H9 (cell line): ENCODE measurements around the gene IGDCC3. TPM values are rescaled to one million over a fixed set of nuclear protein-coding genes. Genes with fewer than 3 reads are reported as not detected.

Experiments used
- DNase-seq: peaks from one replicate; pipeline ENCODE4 v3.0.0-alpha.2; 2017
- H2AFZ ChIP-seq: one replicate; pipeline ENCODE4 v1.6.1; 2013; ENCODE audit warnings: mild to moderate bottlenecking, low read length, control low read depth, moderate library complexity
- H2AK5ac ChIP-seq: 2 replicates; pipeline ENCODE4 v1.6.1; 2013; ENCODE audit warnings: low read length, control low read depth, mixed read lengths; ENCODE audit not compliant: insufficient read length
- H2BK120ac ChIP-seq: one replicate; pipeline ENCODE4 v1.6.1; 2013; ENCODE audit warnings: low read depth, mild to moderate bottlenecking, low read length, control low read depth, inconsistent platforms; ENCODE audit not compliant: poor library complexity, severe bottlenecking
- H2BK12ac ChIP-seq: 2 replicates; pipeline ENCODE4 v1.6.1; 2013; ENCODE audit warnings: low read length, control low read depth, mixed read lengths, low read depth; ENCODE audit not compliant: insufficient read length
- H2BK15ac ChIP-seq: 2 replicates; pipeline ENCODE4 v1.6.1; 2013; ENCODE audit warnings: low read depth, low read length, control low read depth
- H2BK20ac ChIP-seq: one replicate; pipeline ENCODE4 v1.6.1; 2013; ENCODE audit warnings: low read depth, mild to moderate bottlenecking, low read length, control low read depth, inconsistent platforms; ENCODE audit not compliant: poor library complexity, severe bottlenecking
- H2BK5ac ChIP-seq: 2 replicates; pipeline ENCODE4 v1.6.1; 2013; ENCODE audit warnings: low read length, control low read depth, mixed read lengths; ENCODE audit not compliant: insufficient read length
- H3K14ac ChIP-seq: 2 replicates; pipeline ENCODE4 v1.6.1; 2013; ENCODE audit warnings: low read length, control low read depth; ENCODE audit not compliant: insufficient read depth
- H3K18ac ChIP-seq: 2 replicates; pipeline ENCODE4 v1.6.1; 2013; ENCODE audit warnings: low read depth, mild to moderate bottlenecking, mixed read lengths, low read length, control low read depth; ENCODE audit not compliant: insufficient read length
- H3K23ac ChIP-seq: 2 replicates; pipeline ENCODE4 v1.6.1; 2013; ENCODE audit warnings: low read length, control low read depth, mixed read lengths, low read depth; ENCODE audit not compliant: insufficient read length
- H3K23me2 ChIP-seq: 2 replicates; pipeline ENCODE4 v1.6.1; 2013; ENCODE audit warnings: low read depth, mild to moderate bottlenecking, mixed read lengths, low read length, control low read depth; ENCODE audit not compliant: insufficient read length, poor library complexity, severe bottlenecking
- H3K27ac ChIP-seq: 2 replicates; pipeline ENCODE4 v1.5.1; 2013; ENCODE audit warnings: low read length, control low read depth, mixed read lengths, low read depth; ENCODE audit not compliant: insufficient read length
- H3K27me3 ChIP-seq: 2 replicates; pipeline ENCODE4 v1.6.1; 2013; ENCODE audit warnings: low read length, control low read depth, inconsistent platforms; ENCODE audit not compliant: insufficient read depth
- H3K4ac ChIP-seq: 2 replicates; pipeline ENCODE4 v1.6.1; 2013; ENCODE audit warnings: low read depth, mild to moderate bottlenecking, control low read depth, inconsistent platforms, low read length, moderate library complexity
- H3K4me1 ChIP-seq: 2 replicates; pipeline ENCODE4 v1.6.1; 2013; ENCODE audit warnings: low read length, control low read depth, inconsistent platforms; ENCODE audit not compliant: insufficient read depth
- H3K4me2 ChIP-seq: 2 replicates; pipeline ENCODE4 v1.6.1; 2013; ENCODE audit warnings: low read length, control low read depth, mixed read lengths; ENCODE audit not compliant: insufficient read length, insufficient read depth
- H3K56ac ChIP-seq: 2 replicates; pipeline ENCODE4 v1.6.1; 2013; ENCODE audit warnings: low read depth, mild to moderate bottlenecking, mixed read lengths, low read length, control low read depth; ENCODE audit not compliant: insufficient read length
- H3K79me1 ChIP-seq: 2 replicates; pipeline ENCODE4 v1.6.1; 2013; ENCODE audit warnings: low read depth, mild to moderate bottlenecking, moderate library complexity, low read length, control low read depth, inconsistent platforms; ENCODE audit not compliant: insufficient read depth, poor library complexity, severe bottlenecking
- H3K79me2 ChIP-seq: 2 replicates; pipeline ENCODE4 v1.6.1; 2013; ENCODE audit warnings: low read length, control low read depth, inconsistent platforms; ENCODE audit not compliant: insufficient read depth
- H3K9ac ChIP-seq: 2 replicates; pipeline ENCODE4 v1.6.1; 2013; ENCODE audit warnings: low read length, control low read depth, mixed read lengths; ENCODE audit not compliant: insufficient read length; ENCODE audit errors: extremely low read depth
- H3K9me3 ChIP-seq: one replicate; pipeline ENCODE4 v1.6.1; 2013; ENCODE audit warnings: low read depth, low read length, inconsistent platforms; ENCODE audit not compliant: control insufficient read depth
- H3T11ph ChIP-seq: one replicate; pipeline ENCODE4 v1.6.1; 2013; ENCODE audit warnings: mild to moderate bottlenecking, low read length, control low read depth, inconsistent platforms
- H4K20me1 ChIP-seq: one replicate; pipeline ENCODE4 v1.6.1; 2013; ENCODE audit not compliant: control insufficient read depth, insufficient read length, insufficient read depth
- H4K5ac ChIP-seq: 2 replicates; pipeline ENCODE4 v1.6.1; 2013; ENCODE audit warnings: low read depth, mild to moderate bottlenecking, mixed read lengths, low read length, control low read depth; ENCODE audit not compliant: insufficient read length
- H4K8ac ChIP-seq: replicated peaks from 2 replicates; pipeline ENCODE4 v1.6.1; 2013; ENCODE audit warnings: low read length, control low read depth, mixed read lengths, low read depth; ENCODE audit not compliant: insufficient read length
- H4K91ac ChIP-seq: 2 replicates; pipeline ENCODE4 v1.6.1; 2013; ENCODE audit warnings: low read depth, mild to moderate bottlenecking, moderate library complexity, mixed read lengths, low read length, control low read depth; ENCODE audit not compliant: insufficient read length
- H3K27ac Mint-ChIP-seq, 3 experiments: 2 replicates in 2 of 3; 3 replicates in 1 of 3; pipeline ENCODE4 v1.8.0; 2020 to 2021; ENCODE audit warnings: mixed read lengths in 3 of 3, mild to moderate bottlenecking in 1 of 3, moderate library complexity in 1 of 3
- H3K27me3 Mint-ChIP-seq: 2 replicates; pipeline ENCODE4 v1.8.0; 2021; ENCODE audit warnings: low read depth, mild to moderate bottlenecking, moderate library complexity, mixed read lengths
- H3K36me3 Mint-ChIP-seq, 3 experiments: 2 replicates in 2 of 3; 3 replicates in 1 of 3; pipeline ENCODE4 v1.8.0; 2020 to 2021; ENCODE audit warnings: low read depth in 3 of 3, mixed read lengths in 3 of 3; ENCODE audit not compliant: insufficient read depth in 1 of 3
- H3K4me1 Mint-ChIP-seq, 2 experiments: 2 replicates each; pipeline ENCODE4 v1.8.0; 2020; ENCODE audit warnings: mixed read lengths in 2 of 2
- H3K4me3 Mint-ChIP-seq, 2 experiments: 2 replicates in 1 of 2; 3 replicates in 1 of 2; pipeline ENCODE4 v1.8.0; 2020 to 2021; ENCODE audit warnings: mild to moderate bottlenecking in 2 of 2, mixed read lengths in 2 of 2, moderate library complexity in 1 of 2
- H3K9me3 Mint-ChIP-seq, 2 experiments: 2 replicates in 1 of 2; 3 replicates in 1 of 2; pipeline ENCODE4 v1.8.0; 2020; ENCODE audit warnings: mild to moderate bottlenecking in 2 of 2, mixed read lengths in 2 of 2, moderate library complexity in 1 of 2
- WGBS: extraction: QIAGEN DNeasy Blood & Tissue Kit; methylation state at CpG from one replicate; pipeline ENCODE4 v1.1.7; 2013; ENCODE audit warnings: missing lambda C conversion rate, low lambda C conversion rate, mixed read lengths; ENCODE audit not compliant: insufficient read length; ENCODE audit errors: extremely low coverage; 5-methylcytosine and 5-hydroxymethylcytosine counted together
- total RNA-seq: library from RNA; stranded (reverse); gene quantifications from 2 replicates; pipeline ENCODE4 v1.2.1, GENCODE V29; 2021
- TF ChIP-seq, protein P1 (sequence below): fragments of 200-600 bp; sonication (generic); conservative IDR thresholded peaks from 3 replicates; pipeline ENCODE4 v1.8.0; 2021; ENCODE audit warnings: antibody characterized with exemption, mild to moderate bottlenecking

Gene IGDCC3
- total RNA-seq, 1 experiment from 2014 or later = 18.9 TPM

DNA sequence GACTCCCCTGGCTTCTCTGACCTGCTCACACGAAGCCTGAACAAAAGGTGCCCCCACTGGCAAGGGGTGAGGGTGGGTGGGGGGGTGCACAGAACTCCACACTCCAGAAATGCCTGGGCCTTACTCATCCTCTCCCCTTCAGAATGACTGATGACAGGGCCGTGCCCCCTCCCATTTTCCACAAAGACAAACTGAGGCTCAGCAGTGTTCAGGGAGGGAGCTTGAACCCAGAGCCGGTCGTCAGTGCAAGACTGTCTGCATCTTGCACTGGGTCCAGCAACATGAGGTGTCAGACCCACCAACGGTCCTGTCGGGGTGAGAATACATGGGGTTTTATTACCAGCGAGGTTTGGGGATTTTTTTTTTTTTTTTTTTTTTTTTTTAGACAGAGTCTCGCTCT is 15.3 kb downstream of the IGDCC3 start:
- H4K20me1 ChIP-seq = no peaks in the 10 kb centered on the region
- DNase-seq = no peak
- Mint-ChIP-seq H3K36me3 (peaks cover 0 to 4% (median 0%) of the 10 kb centered on the region in 3 experiments; a peak in 4 of 7 replicates), H3K4me3 (no peak overlapping the region), H3K27me3 (peaks cover 19% of the 10 kb centered on the region), H3K4me1 (peaks cover 45 to 62% of the 10 kb centered on the region in 2 experiments), H3K27ac (peak overlapping the region in 1 of 3 experiments; percentile 85; a peak in 1 of 7 replicates), H3K9me3 (no peaks in the 10 kb centered on the region)
- H2BK120ac ChIP-seq = no peak overlapping the region
- no peak overlapping the region for H3T11ph ChIP-seq
- no peak overlapping the region for H2AFZ ChIP-seq
- no peak overlapping the region for H4K91ac ChIP-seq
- H3K23me2 ChIP-seq = no peaks in the 10 kb centered on the region
- TF ChIP-seq, protein P1, sequence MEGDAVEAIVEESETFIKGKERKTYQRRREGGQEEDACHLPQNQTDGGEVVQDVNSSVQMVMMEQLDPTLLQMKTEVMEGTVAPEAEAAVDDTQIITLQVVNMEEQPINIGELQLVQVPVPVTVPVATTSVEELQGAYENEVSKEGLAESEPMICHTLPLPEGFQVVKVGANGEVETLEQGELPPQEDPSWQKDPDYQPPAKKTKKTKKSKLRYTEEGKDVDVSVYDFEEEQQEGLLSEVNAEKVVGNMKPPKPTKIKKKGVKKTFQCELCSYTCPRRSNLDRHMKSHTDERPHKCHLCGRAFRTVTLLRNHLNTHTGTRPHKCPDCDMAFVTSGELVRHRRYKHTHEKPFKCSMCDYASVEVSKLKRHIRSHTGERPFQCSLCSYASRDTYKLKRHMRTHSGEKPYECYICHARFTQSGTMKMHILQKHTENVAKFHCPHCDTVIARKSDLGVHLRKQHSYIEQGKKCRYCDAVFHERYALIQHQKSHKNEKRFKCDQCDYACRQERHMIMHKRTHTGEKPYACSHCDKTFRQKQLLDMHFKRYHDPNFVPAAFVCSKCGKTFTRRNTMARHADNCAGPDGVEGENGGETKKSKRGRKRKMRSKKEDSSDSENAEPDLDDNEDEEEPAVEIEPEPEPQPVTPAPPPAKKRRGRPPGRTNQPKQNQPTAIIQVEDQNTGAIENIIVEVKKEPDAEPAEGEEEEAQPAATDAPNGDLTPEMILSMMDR = no peak
- H4K8ac ChIP-seq = no peak overlapping the region
- H4K5ac ChIP-seq = no peak overlapping the region
- H3K23ac ChIP-seq = no peak overlapping the region
- no peak overlapping the region for H3K18ac ChIP-seq
- H3K56ac ChIP-seq = no peak overlapping the region
- H2AK5ac ChIP-seq = no peak overlapping the region
- H3K27ac ChIP-seq = no peak overlapping the region
- no peaks in the 10 kb centered on the region; the same call in 1 of the 2 replicates for H3K27me3 ChIP-seq
- no peaks in the 10 kb centered on the region for H3K79me2 ChIP-seq
- H2BK15ac ChIP-seq = no peak overlapping the region
- no peaks in the 10 kb centered on the region for H3K79me1 ChIP-seq
- H3K4me2 ChIP-seq = no peak overlapping the region
- WGBS = no CpG with 5 or more reads among the region's 8 CpGs
- H2BK5ac ChIP-seq = no peak overlapping the region
- H3K9me3 ChIP-seq = no peaks in the 10 kb centered on the region
- H3K4ac ChIP-seq = no peak overlapping the region
- no peak overlapping the region for H3K14ac ChIP-seq
- no peak overlapping the region for H3K9ac ChIP-seq
- peaks cover 23% of the 10 kb centered on the region; the same call in 1 of the 2 replicates for H3K4me1 ChIP-seq
- H2BK20ac ChIP-seq = no peak overlapping the region
- no peak overlapping the region for H2BK12ac ChIP-seq
